ENCODE data around the gene OCA2.

DNA sequence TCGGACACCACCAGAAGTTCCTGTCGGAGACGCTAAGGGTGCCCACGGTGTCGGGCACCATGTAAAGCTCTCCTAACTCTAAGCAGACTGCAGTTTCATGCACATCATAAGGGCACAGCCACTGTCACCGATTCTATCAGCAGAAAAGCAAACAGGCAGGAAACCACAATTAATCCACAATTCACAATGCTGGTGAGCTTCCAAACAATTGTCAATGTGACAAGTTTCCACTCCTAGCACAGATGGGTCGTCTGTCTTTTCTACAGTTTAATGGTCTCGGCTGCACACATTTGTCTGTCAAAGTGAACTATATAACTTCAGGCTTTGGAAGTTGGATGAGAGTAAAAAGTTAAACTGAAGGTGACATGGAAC is 8.8 kb upstream of the OCA2 start:
- TF ChIP-seq, protein P1, sequence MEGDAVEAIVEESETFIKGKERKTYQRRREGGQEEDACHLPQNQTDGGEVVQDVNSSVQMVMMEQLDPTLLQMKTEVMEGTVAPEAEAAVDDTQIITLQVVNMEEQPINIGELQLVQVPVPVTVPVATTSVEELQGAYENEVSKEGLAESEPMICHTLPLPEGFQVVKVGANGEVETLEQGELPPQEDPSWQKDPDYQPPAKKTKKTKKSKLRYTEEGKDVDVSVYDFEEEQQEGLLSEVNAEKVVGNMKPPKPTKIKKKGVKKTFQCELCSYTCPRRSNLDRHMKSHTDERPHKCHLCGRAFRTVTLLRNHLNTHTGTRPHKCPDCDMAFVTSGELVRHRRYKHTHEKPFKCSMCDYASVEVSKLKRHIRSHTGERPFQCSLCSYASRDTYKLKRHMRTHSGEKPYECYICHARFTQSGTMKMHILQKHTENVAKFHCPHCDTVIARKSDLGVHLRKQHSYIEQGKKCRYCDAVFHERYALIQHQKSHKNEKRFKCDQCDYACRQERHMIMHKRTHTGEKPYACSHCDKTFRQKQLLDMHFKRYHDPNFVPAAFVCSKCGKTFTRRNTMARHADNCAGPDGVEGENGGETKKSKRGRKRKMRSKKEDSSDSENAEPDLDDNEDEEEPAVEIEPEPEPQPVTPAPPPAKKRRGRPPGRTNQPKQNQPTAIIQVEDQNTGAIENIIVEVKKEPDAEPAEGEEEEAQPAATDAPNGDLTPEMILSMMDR (optimal IDR thresholded peaks at IDR 0.05 in 1 of 3, IDR thresholded peaks at IDR 0.05 in 1 of 3, conservative IDR thresholded peaks at IDR 0.05 in 1 of 3; ENCODE audit: extremely low read depth in 1 of 3, insufficient read depth in 2 of 3, low read length in 3 of 3), result no peak
- TF ChIP-seq EZH2 (IDR thresholded peaks at IDR 0.05; ENCODE audit: low read length), result no peak
